GM21737 (cell line): ENCODE data around the gene NKAPL.
"Not testable (repeated sequence)": the region's sequence is repeated elsewhere in the genome, so short reads cannot be mapped to it uniquely, and the experiment has no call there.

Source experiments
- ATAC-seq: cut with Tn5 transposase; IDR thresholded peaks from one replicate; pipeline ENCODE4 v1.9.1; 2021; ENCODE audit warnings: mild to moderate bottlenecking, moderate library complexity; ENCODE audit not compliant: unreplicated experiment

The NKAPL gene

DNA sequence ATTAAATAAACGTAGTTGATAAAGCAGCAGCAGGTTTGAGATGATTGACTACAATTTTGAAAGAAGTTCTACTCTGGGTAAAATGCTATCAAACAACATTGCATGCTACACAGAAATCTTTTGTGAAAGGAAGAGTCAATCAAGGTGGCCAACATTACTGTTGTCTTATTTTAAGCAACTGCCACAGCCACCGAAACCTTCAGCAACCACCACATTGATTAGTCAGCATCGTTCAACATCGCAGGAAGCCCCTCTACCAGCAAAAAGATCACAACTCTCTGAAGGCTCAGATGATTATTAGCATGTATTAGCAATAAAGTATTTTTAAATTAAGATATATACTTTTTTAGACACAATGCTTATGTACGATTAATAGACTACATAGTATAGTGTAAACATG, 36.2 kb downstream of the NKAPL start:
- no peak for ATAC-seq

DNA sequence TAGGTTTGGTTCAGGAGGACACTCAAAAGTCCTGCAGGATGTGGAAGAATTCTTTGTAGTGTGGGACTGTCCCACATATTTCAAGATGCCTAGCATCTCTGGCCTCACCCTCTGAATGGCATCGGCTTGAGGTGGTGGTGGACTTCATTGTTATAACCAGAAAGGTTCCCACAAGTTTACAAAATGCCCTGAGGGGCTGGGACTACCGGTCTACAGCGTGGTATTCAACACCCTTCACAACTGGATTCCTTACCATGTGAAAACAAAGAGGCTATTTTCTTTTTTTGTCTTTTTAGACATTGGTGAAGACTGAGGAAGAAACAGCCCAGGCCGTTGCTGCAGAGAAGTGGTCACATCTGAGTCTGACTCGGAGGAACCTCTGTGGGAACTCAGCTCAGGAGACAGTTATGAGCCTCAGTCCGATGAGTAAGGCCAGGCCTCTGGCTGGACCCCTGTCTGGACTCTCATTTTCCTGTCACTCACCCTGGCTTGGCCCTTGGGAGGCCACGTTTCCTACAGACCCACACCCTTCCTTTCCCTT, 37.5 kb downstream of the NKAPL start:
- ATAC-seq: no peak

DNA sequence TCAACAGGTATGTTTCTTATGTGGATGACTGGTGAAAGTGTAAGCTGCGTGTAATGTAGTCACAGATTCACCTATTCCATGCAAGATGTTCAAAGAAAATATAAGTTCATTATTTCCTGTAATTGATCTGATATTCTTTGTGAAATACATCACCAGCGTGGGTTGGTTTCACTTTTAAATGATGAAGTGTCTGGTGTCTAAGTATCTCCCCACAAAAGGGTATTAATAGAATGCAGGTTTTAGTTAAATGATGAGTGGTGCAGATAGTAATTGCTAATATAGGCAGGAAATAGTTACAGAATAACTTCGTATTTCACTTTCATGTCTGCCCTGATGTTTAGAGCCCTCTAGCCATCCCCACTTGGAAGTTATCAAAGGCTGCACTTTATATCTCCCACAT, 44.5 kb downstream of the NKAPL start:
- ATAC-seq: no peak

- ATAC-seq: not testable (repeated sequence)
Measured at GRCh38 chr6:28306363-28306762, 47.3 kb downstream of the NKAPL start.
